Right renal cortex interstitium (tissue), 3 donors: ENCODE measurements around the gene RETN. TPM values are rescaled to one million over a fixed set of nuclear protein-coding genes. Genes with fewer than 3 reads are reported as not detected.

Source experiments
- DNase-seq, 3 donors: peaks; one replicate each; pipeline ENCODE4 v3.0.0-alpha.2; 2013; ENCODE audit warnings: low read depth in 3 of 3, low spot score in 2 of 3
- polyA plus RNA-seq, 3 donors: library from polyadenylated mRNA; unstranded; fragments of 120-200 nt; gene quantifications; one replicate each; pipeline ENCODE4 v1.2.1, GENCODE V29; 2013; ENCODE audit not compliant: insufficient read length in 3 of 3

The RETN gene
- polyA plus RNA-seq, 3 donors, result 0.64 to 1.5 (median 1.3) TPM

GRCh38 chr19:7657131-7657751 is 11.6 kb upstream of the RETN start:
- no peak for DNase-seq

- no peak for DNase-seq
Observed at GRCh38 chr19:7658219-7658686, 10.6 kb upstream of the RETN start.

- DNase-seq, result no peak
Observed at GRCh38 chr19:7661744-7662538, 6.9 kb upstream of the RETN start.

GRCh38 chr19:7662657-7663056 is 6.2 kb upstream of the RETN start:
- DNase-seq, result no peak

- DNase-seq, result no peak
Observed at GRCh38 chr19:7663706-7664105, 5.1 kb upstream of the RETN start.

GRCh38 chr19:7665076-7665475 is 3.8 kb upstream of the RETN start:
- DNase-seq, result no peak

GRCh38 chr19:7669641-7670040 is 792 bp downstream of the RETN start:
- no peak for DNase-seq

- DNase-seq, result no peak
Observed at GRCh38 chr19:7670150-7670783, 1.4 kb downstream of the RETN start.

GRCh38 chr19:7670790-7671189 is 1.9 kb downstream of the RETN start:
- no peak for DNase-seq

GRCh38 chr19:7672522-7672921 is 3.7 kb downstream of the RETN start:
- DNase-seq, result no peak

- DNase-seq, result no peak
Observed at GRCh38 chr19:7674010-7675005, 5.5 kb downstream of the RETN start.

GRCh38 chr19:7676376-7676775 is 7.5 kb downstream of the RETN start:
- DNase-seq, result no peak

- no peak for DNase-seq
Observed at GRCh38 chr19:7676854-7677253, 8.0 kb downstream of the RETN start, which contains the start of gene MCEMP1. Gene MCEMP1 (plus strand): TSS chr19:7677090. CDS start chr19:7677121, 31 bp downstream.

- DNase-seq, result no peak
Observed at GRCh38 chr19:7677669-7678311, 8.9 kb downstream of the RETN start.

GRCh38 chr19:7678971-7679751 is 10.3 kb downstream of the RETN start:
- DNase-seq, result no peak

GRCh38 chr19:7679771-7680605 is 11.1 kb downstream of the RETN start:
- DNase-seq, result no peak

- peak; percentile 50 to 81 (median 70) for DNase-seq
Observed at GRCh38 chr19:7680606-7681339, 11.9 kb downstream of the RETN start, which contains the start of gene TRAPPC5. Gene TRAPPC5 (plus strand): TSS chr19:7680833. CDS start chr19:7682254, 1,421 bp downstream.
